Breast epithelium (tissue), 4 donors: Measurements from ENCODE around the gene ZNF536. TPM values are rescaled to one million over a fixed set of nuclear protein-coding genes. Genes with fewer than 3 reads are reported as not detected.
"Not testable (repeated sequence)": the region's sequence is repeated elsewhere in the genome, so short reads cannot be mapped to it uniquely, and the experiment has no call there.

Experiments
- DNase-seq, 2 donors: peaks; one replicate each; pipeline ENCODE4 v3.0.0-alpha.2; 2019; ENCODE audit warnings: low spot score in 2 of 2
- H3K27ac ChIP-seq, 2 donors: fragments of 200-600 bp; sonication (generic) in 1 of 2; one replicate each; pipeline ENCODE4 v1.5.1; 2016 to 2019; ENCODE audit warnings: mild to moderate bottlenecking in 1 of 2
- H3K27me3 ChIP-seq, 2 donors: fragments of 200-600 bp; sonication (generic) in 1 of 2; one replicate each; pipeline versions ENCODE4 v1.5.1 to v1.6.0; 2017 to 2019; ENCODE audit warnings: control low read depth in 1 of 2, mild to moderate bottlenecking in 1 of 2
- H3K36me3 ChIP-seq: fragments of 200-600 bp; one replicate; pipeline ENCODE4 v1.5.1; 2019
- H3K4me1 ChIP-seq, 2 donors: fragments of 200-600 bp; sonication (generic); one replicate each; pipeline ENCODE4 v1.5.1; 2016 to 2019; ENCODE audit warnings: control low read depth in 1 of 2
- H3K4me3 ChIP-seq, 3 donors: fragments of 200-600 bp; sonication (generic); 1 replicate in 2 of 3; 2 replicates in 1 of 3; pipeline ENCODE4 v1.5.1; 2016 to 2019; ENCODE audit warnings: mild to moderate bottlenecking in 3 of 3, moderate library complexity in 2 of 3
- H3K9me3 ChIP-seq, 2 donors: fragments of 200-600 bp; sonication (generic) in 1 of 2; one replicate each; pipeline ENCODE4 v1.5.1; 2016 to 2019; ENCODE audit warnings: control low read depth in 1 of 2
- POLR2A ChIP-seq: fragments of 450-650 bp; IDR thresholded peaks from one replicate; pipeline ENCODE4 v1.6.1; 2016; ENCODE audit warnings: antibody characterized with exemption, mild to moderate bottlenecking, moderate library complexity
- POLR2AphosphoS5 ChIP-seq, 3 donors: sonication (generic); formaldehyde crosslinking; IDR thresholded peaks; one replicate each; pipeline ENCODE4 v1.6.1; 2017; ENCODE audit warnings: antibody characterized with exemption in 3 of 3
- intact Hi-C: fragments of 100-400 bp; cut with DNase I; formaldehyde crosslinking; loops from one replicate; pipeline ENCODE4 v1.15.1; 2023; ENCODE audit warnings: low total_unique reads
- total RNA-seq, 3 donors: library from RNA; depleted of rRNA; stranded (reverse); fragments of >200 nt; gene quantifications; one replicate each; pipeline ENCODE4 v1.1.0, GENCODE V29; 2016
- TF ChIP-seq, protein P1 (sequence below), 3 donors: fragments of 450-650 bp; IDR thresholded peaks; one replicate each; pipeline ENCODE4 v1.5.1; 2016 to 2017; ENCODE audit warnings: antibody characterized with exemption in 3 of 3, mild to moderate bottlenecking in 3 of 3, moderate library complexity in 3 of 3

The ZNF536 gene
- total RNA-seq, 3 donors from 2014 or later, result under 0.01 to 0.15 TPM; not detected in 1

DNA sequence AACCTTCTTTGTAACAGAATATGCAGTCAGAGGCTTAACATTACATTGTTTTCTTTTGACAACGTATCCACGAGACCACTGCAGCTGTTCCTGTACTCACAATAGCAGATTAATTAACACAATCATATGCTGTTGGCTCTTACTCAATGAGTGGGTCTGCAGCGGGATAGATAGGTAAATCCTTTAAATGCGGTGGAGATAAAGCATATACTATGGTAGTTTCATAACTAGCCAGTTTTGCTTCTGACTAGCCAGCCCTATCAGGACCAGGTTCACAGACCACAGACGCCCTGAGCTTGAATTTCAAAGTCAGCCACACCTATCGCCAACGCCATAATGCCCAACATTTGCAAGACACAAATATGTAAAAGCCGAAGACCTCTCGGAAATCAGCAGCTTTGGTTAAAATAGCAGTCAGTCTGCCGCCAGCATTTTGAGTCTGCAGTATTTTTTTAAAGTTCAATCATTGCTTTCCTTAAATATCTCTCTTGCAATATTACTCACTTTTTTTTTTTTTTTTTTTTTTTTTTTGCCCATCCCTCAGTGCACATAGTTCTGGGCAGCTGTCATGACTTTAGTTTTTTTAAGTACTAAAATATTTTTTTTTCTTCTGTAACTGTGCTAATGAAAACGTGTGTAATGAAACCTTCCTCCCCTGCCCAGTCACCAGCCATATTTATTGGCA lies 120.5 kb downstream of the ZNF536 start:
- intact Hi-C loops, result no loop called here
- H3K9me3 ChIP-seq, result no peaks in the 10 kb centered on the region
- H3K27ac ChIP-seq, result no peak overlapping the region
- H3K4me3 ChIP-seq, result no peak overlapping the region
- H3K36me3 ChIP-seq, result no peaks in the 10 kb centered on the region
- peaks cover 0 to 7% of the 10 kb centered on the region in 2 donors for H3K27me3 ChIP-seq
- H3K4me1 ChIP-seq, result no peaks in the 10 kb centered on the region
- no peak for DNase-seq
- TF ChIP-seq, protein P1, sequence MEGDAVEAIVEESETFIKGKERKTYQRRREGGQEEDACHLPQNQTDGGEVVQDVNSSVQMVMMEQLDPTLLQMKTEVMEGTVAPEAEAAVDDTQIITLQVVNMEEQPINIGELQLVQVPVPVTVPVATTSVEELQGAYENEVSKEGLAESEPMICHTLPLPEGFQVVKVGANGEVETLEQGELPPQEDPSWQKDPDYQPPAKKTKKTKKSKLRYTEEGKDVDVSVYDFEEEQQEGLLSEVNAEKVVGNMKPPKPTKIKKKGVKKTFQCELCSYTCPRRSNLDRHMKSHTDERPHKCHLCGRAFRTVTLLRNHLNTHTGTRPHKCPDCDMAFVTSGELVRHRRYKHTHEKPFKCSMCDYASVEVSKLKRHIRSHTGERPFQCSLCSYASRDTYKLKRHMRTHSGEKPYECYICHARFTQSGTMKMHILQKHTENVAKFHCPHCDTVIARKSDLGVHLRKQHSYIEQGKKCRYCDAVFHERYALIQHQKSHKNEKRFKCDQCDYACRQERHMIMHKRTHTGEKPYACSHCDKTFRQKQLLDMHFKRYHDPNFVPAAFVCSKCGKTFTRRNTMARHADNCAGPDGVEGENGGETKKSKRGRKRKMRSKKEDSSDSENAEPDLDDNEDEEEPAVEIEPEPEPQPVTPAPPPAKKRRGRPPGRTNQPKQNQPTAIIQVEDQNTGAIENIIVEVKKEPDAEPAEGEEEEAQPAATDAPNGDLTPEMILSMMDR (IDR thresholded peaks at IDR 0.05), result no peak
- no peak for TF ChIP-seq POLR2A
- no peak for TF ChIP-seq POLR2AphosphoS5 (IDR thresholded peaks at IDR 0.05)

DNA sequence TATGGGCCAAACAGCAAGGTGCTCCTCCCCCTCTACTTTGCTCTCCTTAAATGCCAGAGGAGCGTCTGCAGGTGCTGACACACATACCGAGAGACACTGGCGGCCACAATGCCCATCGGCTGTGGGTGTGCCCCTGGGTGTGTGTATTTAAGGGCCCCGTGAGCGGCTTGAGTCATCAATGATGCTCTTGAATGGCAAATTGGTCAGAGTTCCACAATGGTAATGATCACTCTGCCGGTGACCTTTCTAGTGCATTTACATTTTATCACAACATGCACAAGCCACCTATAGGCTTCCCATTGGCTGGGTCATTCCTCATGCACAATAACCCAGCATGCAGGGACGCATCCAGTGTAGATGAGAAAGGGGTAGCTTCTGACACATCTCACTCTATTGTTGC lies 124.8 kb downstream of the ZNF536 start:
- Histone ChIP-seq H3K27me3 (peaks cover 0 to 13% of the 10 kb centered on the region in 2 donors), H3K4me1 (no peaks in the 10 kb centered on the region), H3K36me3 (no peaks in the 10 kb centered on the region), H3K27ac (no peak overlapping the region), H3K4me3 (no peak overlapping the region), H3K9me3 (no peaks in the 10 kb centered on the region)
- no peak for DNase-seq
- intact Hi-C loops, result no loop called here
- no peak for TF ChIP-seq POLR2A
- TF ChIP-seq, protein P1 (IDR thresholded peaks at IDR 0.05), result no peak
- no peak for TF ChIP-seq POLR2AphosphoS5 (IDR thresholded peaks at IDR 0.05)

DNA sequence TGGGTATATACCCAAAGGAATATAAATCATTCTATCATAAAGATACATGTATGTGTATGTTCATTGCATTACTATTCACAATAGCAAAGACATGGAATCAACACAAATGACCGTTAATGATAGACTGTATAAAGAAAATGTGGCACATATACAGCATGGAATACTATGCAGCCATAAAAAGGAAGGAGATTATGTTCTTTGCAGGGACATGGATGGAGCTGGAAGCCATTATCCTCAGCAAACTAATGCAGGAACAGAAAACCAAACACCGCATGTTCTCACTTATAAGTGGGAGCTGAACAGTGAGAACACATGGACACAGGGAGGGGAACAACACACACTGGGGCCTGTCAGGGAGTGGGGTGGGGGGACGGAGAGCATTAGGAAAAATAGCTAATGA lies 125.9 kb downstream of the ZNF536 start:
- intact Hi-C loops, H3K36me3 ChIP-seq, DNase-seq, H3K9me3 ChIP-seq, H3K4me3 ChIP-seq, H3K27ac ChIP-seq, H3K4me1 ChIP-seq: not testable (repeated sequence)
- peaks cover 0 to 16% of the 10 kb centered on the region in 2 donors for H3K27me3 ChIP-seq

DNA sequence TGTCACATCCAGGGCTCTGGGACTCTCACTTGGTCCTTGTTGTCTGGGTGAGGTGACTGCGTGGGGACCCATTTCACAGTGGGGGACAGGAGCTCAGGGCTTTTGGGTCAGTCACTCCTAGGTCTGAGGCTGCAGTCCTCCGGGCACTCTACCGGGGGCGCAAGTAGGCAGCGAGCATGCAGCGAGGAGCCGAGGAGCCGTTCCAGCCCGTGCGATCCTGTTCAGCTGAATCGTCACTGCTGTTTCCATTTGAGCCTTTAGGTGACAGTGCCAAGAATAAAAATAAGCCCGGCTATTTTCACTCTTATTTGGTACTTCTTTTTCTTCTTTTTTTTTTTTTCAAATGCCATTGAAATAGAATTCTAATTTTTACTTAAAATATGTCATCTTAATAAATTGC lies 126.5 kb downstream of the ZNF536 start:
- no peaks in the 10 kb centered on the region for H3K4me1 ChIP-seq
- no peak overlapping the region for H3K4me3 ChIP-seq
- H3K27ac ChIP-seq, result no peak overlapping the region
- intact Hi-C loops, result no loop called here
- no peak for TF ChIP-seq POLR2AphosphoS5 (IDR thresholded peaks at IDR 0.05)
- TF ChIP-seq, protein P1 (IDR thresholded peaks at IDR 0.05), result no peak
- TF ChIP-seq POLR2A, result no peak
- DNase-seq, result no peak
- H3K27me3 ChIP-seq, result peaks cover 0 to 16% of the 10 kb centered on the region in 2 donors
- H3K9me3 ChIP-seq, result no peaks in the 10 kb centered on the region
- H3K36me3 ChIP-seq, result no peaks in the 10 kb centered on the region

GRCh38 chr19:30504272-30504671 lies 132.1 kb downstream of the ZNF536 start:
- Histone ChIP-seq H3K4me1 (no peaks in the 10 kb centered on the region), H3K9me3 (no peaks in the 10 kb centered on the region), H3K27me3 (peaks cover 0 to 13% of the 10 kb centered on the region in 2 donors), H3K27ac (no peak overlapping the region), H3K36me3 (no peaks in the 10 kb centered on the region), H3K4me3 (no peak overlapping the region)
- intact Hi-C loops, result no loop called here
- TF ChIP-seq POLR2A, result no peak
- TF ChIP-seq, protein P1 (IDR thresholded peaks at IDR 0.05), result no peak
- TF ChIP-seq POLR2AphosphoS5 (IDR thresholded peaks at IDR 0.05), result no peak
- no peak for DNase-seq
